GM18868 (cell line): ENCODE data around the gene MOSMO.
"Not testable (repeated sequence)": the region's sequence is repeated elsewhere in the genome, so short reads cannot be mapped to it uniquely, and the experiment has no call there.

ENCODE experiments used
- ATAC-seq: cut with Tn5 transposase; IDR thresholded peaks from one replicate; pipeline ENCODE4 v1.9.1; 2021; ENCODE audit warnings: mild to moderate bottlenecking, moderate library complexity; ENCODE audit not compliant: unreplicated experiment

The MOSMO gene

GRCh38 chr16:22128537-22128936, 120.6 kb downstream of the MOSMO start:
- not testable (repeated sequence) for ATAC-seq

- ATAC-seq: no peak
Observed at GRCh38 chr16:22130528-22130927, 122.6 kb downstream of the MOSMO start.

- no peak for ATAC-seq
Observed at GRCh38 chr16:22132801-22133200, 124.9 kb downstream of the MOSMO start.
